NOMO-1 treated with DMSO at 0.1 percent for 48 hours (cell line): ENCODE results near the gene FBL.

ENCODE experiments used
- DNase-seq: peaks from one replicate; lab custom pipeline; 2025; ENCODE audit not compliant: unreplicated experiment; lab: John Stamatoyannopoulos, UW

FBL gene

GRCh38 chr19:39796000-39796498 is 50.1 kb downstream of the FBL start:
- no peak for DNase-seq

- peak; percentile 24 for DNase-seq
These were observed 51.2 kb downstream of the FBL start for GRCh38 chr19:39795001-39795400.

- peak; percentile 65 for DNase-seq
These were observed 53.1 kb downstream of the FBL start for GRCh38 chr19:39792999-39793546.

GRCh38 chr19:39788244-39788643 is 57.9 kb downstream of the FBL start:
- DNase-seq = no peak
